Esophagus squamous epithelium (tissue), 5 donors: ENCODE measurements around the gene IFITM1. TPM values are rescaled to one million over a fixed set of nuclear protein-coding genes. Genes with fewer than 3 reads are reported as not detected.

Experiments
- DNase-seq: peaks from one replicate; lab custom pipeline; 2025; lab: John Stamatoyannopoulos, UW
- H3K27ac ChIP-seq, 4 donors: fragments of 200-600 bp; sonication (generic); one replicate each; pipeline ENCODE4 v1.5.1; 2016 to 2019; ENCODE audit warnings: mild to moderate bottlenecking in 1 of 4
- H3K27me3 ChIP-seq, 4 donors: fragments of 200-600 bp; sonication (generic); 1 replicate in 3 of 4; 2 replicates in 1 of 4; pipeline versions ENCODE4 v1.5.1 to v1.6.0; 2017 to 2021; ENCODE audit warnings: antibody characterized with exemption in 1 of 4
- H3K36me3 ChIP-seq, 3 donors: fragments of 200-600 bp; sonication (generic); one replicate each; pipeline ENCODE4 v1.5.1; 2016 to 2019
- H3K4me1 ChIP-seq, 3 donors: fragments of 200-600 bp; sonication (generic); one replicate each; pipeline ENCODE4 v1.5.1; 2017 to 2019
- H3K4me3 ChIP-seq, 4 donors: fragments of 200-600 bp; sonication (generic); 1 replicate in 3 of 4; 2 replicates in 1 of 4; pipeline ENCODE4 v1.5.1; 2016 to 2019; ENCODE audit warnings: mild to moderate bottlenecking in 2 of 4, moderate library complexity in 1 of 4
- H3K9me3 ChIP-seq, 3 donors: fragments of 200-600 bp; sonication (generic); one replicate each; pipeline ENCODE4 v1.5.1; 2016 to 2019
- CTCF ChIP-seq, 6 experiments: fragments of 450-650 bp in 4 of 6; fragments of 200-600 bp in 2 of 6; sonication (generic) in 2 of 6; IDR thresholded peaks; one replicate each; pipeline ENCODE4 v1.5.1; 2016 to 2019; ENCODE audit warnings: antibody characterized with exemption in 6 of 6, mild to moderate bottlenecking in 4 of 6, moderate library complexity in 4 of 6
- POLR2A ChIP-seq, 4 donors: fragments of 450-650 bp; IDR thresholded peaks; one replicate each; pipeline ENCODE4 v1.6.1; 2017; ENCODE audit warnings: antibody characterized with exemption in 4 of 4, mild to moderate bottlenecking in 4 of 4, moderate library complexity in 3 of 4
- WGBS, 2 donors: methylation state at CpG; one replicate each; pipeline ENCODE4 v1.1.5; 2018; 5-methylcytosine and 5-hydroxymethylcytosine counted together
- intact Hi-C: fragments of 100-400 bp; cut with DNase I; formaldehyde crosslinking; loops from one replicate; pipeline ENCODE4 v1.15.0; 2022
- total RNA-seq, 4 donors: library from RNA; depleted of rRNA; stranded (reverse); fragments of >200 nt; gene quantifications; one replicate each; pipeline ENCODE4 v1.1.0, GENCODE V29; 2016
- donor health status: DM: yes; HTN: yes; CAD: no.

Gene IFITM1
- total RNA-seq, 4 donors from 2014 or later = 26.3 to 133 (median 60.0) TPM

- H3K4me3 ChIP-seq = peak overlapping the region; percentile 3 to 59 (median 26)
- WGBS, 2 donors = no CpG with 5 or more reads among the region's 85 CpGs
- intact Hi-C loops = no loop called here
Observed at GRCh38 chr11:279966-280705, 33.7 kb upstream of the IFITM1 start.

GRCh38 chr11:280706-281485 lies 32.9 kb upstream of the IFITM1 start:
- H3K4me1 ChIP-seq = peaks cover 8 to 34% (median 32%) of the 10 kb centered on the region in 3 donors
- intact Hi-C loops = no loop called here
- 15 to 22% methylated on average over 9 to 18 of the region's 79 CpGs for WGBS, 2 donors
- no peaks in the 10 kb centered on the region for H3K9me3 ChIP-seq
- TF ChIP-seq POLR2A (IDR thresholded peaks at IDR 0.05) = peak in 1 of 4 donors; percentile 6
- no peak for TF ChIP-seq CTCF (IDR thresholded peaks at IDR 0.05)
- H3K27ac ChIP-seq = no peak overlapping the region
- no peaks in the 10 kb centered on the region for H3K36me3 ChIP-seq
- peak overlapping the region in 2 of 4 donors; percentile 41 to 59 for H3K4me3 ChIP-seq
- H3K27me3 ChIP-seq = peaks cover 19 to 95% (median 37%) of the 10 kb centered on the region in 4 donors
- DNase-seq = no peak

More at GRCh38 chr11:279966-280705, 33.7 kb upstream of the IFITM1 start:
- Histone ChIP-seq H3K36me3 (no peaks in the 10 kb centered on the region), H3K4me1 (peaks cover 8 to 34% (median 32%) of the 10 kb centered on the region in 3 donors), H3K27ac (no peak overlapping the region), H3K9me3 (no peaks in the 10 kb centered on the region), H3K27me3 (peaks cover 19 to 88% (median 37%) of the 10 kb centered on the region in 4 donors)
- no peak for DNase-seq
- TF ChIP-seq POLR2A (IDR thresholded peaks at IDR 0.05) (no peak), CTCF (IDR thresholded peaks at IDR 0.05) (no peak)

GRCh38 chr11:281486-282161 lies 32.2 kb upstream of the IFITM1 start:
- TF ChIP-seq CTCF (IDR thresholded peaks at IDR 0.05) (no peak), POLR2A (IDR thresholded peaks at IDR 0.05) (no peak)
- no peak for DNase-seq
- WGBS, 2 donors = 30 to 44% methylated on average over 20 to 24 of the region's 26 CpGs
- Histone ChIP-seq H3K4me1 (peaks cover 8 to 34% (median 32%) of the 10 kb centered on the region in 3 donors), H3K27me3 (peaks cover 19 to 99% (median 37%) of the 10 kb centered on the region in 4 donors), H3K9me3 (no peaks in the 10 kb centered on the region), H3K4me3 (peak overlapping the region in 2 of 4 donors; percentile 41 to 59), H3K36me3 (no peaks in the 10 kb centered on the region), H3K27ac (no peak overlapping the region)
- intact Hi-C loops = no loop called here

GRCh38 chr11:282171-282570 lies 31.7 kb upstream of the IFITM1 start:
- H3K4me3 ChIP-seq = no peak overlapping the region
- H3K27me3 ChIP-seq = peaks cover 19 to 99% (median 37%) of the 10 kb centered on the region in 4 donors
- TF ChIP-seq POLR2A (IDR thresholded peaks at IDR 0.05) (no peak), CTCF (IDR thresholded peaks at IDR 0.05) (no peak)
- H3K4me1 ChIP-seq = peaks cover 8 to 34% (median 32%) of the 10 kb centered on the region in 3 donors
- no peak for DNase-seq
- no peaks in the 10 kb centered on the region for H3K9me3 ChIP-seq
- 55 to 61% methylated on average over 2 of the region's 4 CpGs for WGBS, 2 donors
- H3K27ac ChIP-seq = no peak overlapping the region
- intact Hi-C loops = no loop called here
- no peaks in the 10 kb centered on the region for H3K36me3 ChIP-seq
